Measurements from ENCODE around the gene S100A13. TPM values are rescaled to one million over a fixed set of nuclear protein-coding genes. Genes with fewer than 3 reads are reported as not detected.

Gene S100A13
- total RNA-seq, 1 donor from 2014 or later, result 87.4 TPM

GRCh38 chr1:153651771-153652170, 24.5 kb upstream of the S100A13 start:
- Histone ChIP-seq H3K4me2 (no peak overlapping the region), H3K4me1 (no peaks in the 10 kb centered on the region), H3K27me3 (no peaks in the 10 kb centered on the region), H3K79me2 (ENCODE audit: low read depth) (no peaks in the 10 kb centered on the region), H2AFZ (replicated peaks) (no peak overlapping the region), H3K9me3 (ENCODE audit: low read depth) (no peaks in the 10 kb centered on the region), H3K9ac (no peak overlapping the region), H4K20me1 (ENCODE audit: low read depth) (no peaks in the 10 kb centered on the region), H3K36me3 (no peaks in the 10 kb centered on the region), H3K4me3 (no peak overlapping the region), H3F3A (ENCODE audit: low read depth) (peaks cover 8% of the 10 kb centered on the region), H3K27ac (no peak overlapping the region)
- TF ChIP-seq CTCF (IDR thresholded peaks at IDR 0.05), result no peak
- TF ChIP-seq EZH2phosphoT487 (IDR thresholded peaks at IDR 0.05), result no peak
- TF ChIP-seq EZH2 (IDR thresholded peaks at IDR 0.05), result no peak
- Mint-ChIP-seq H3K4me1 (peaks cover 2% of the 10 kb centered on the region), H3K36me3 (peaks cover 7% of the 10 kb centered on the region), H3K27ac (no peak overlapping the region), H3K27me3 (ENCODE audit: insufficient read depth, low read depth) (peaks cover 13% of the 10 kb centered on the region), H3K9me3 (peaks cover 2% of the 10 kb centered on the region), H3K4me3 (no peak overlapping the region)
- DNase-seq (ENCODE audit: low spot score), result no peak

GRCh38 chr1:153649863-153650235, 22.5 kb upstream of the S100A13 start:
- Mint-ChIP-seq H3K36me3 (peaks cover 17% of the 10 kb centered on the region), H3K27ac (no peak overlapping the region), H3K9me3 (peaks cover 2% of the 10 kb centered on the region), H3K27me3 (ENCODE audit: insufficient read depth, low read depth) (peaks cover 15% of the 10 kb centered on the region), H3K4me1 (no peaks in the 10 kb centered on the region), H3K4me3 (peak overlapping the region; percentile 41)
- no peak for TF ChIP-seq CTCF (IDR thresholded peaks at IDR 0.05)
- no peak for TF ChIP-seq EZH2 (IDR thresholded peaks at IDR 0.05)
- no peak for TF ChIP-seq EZH2phosphoT487 (IDR thresholded peaks at IDR 0.05)
- no peaks in the 10 kb centered on the region for H4K20me1 ChIP-seq (ENCODE audit: low read depth)
- no peaks in the 10 kb centered on the region for H3K27me3 ChIP-seq
- no peak overlapping the region for H3K27ac ChIP-seq
- no peaks in the 10 kb centered on the region for H3K79me2 ChIP-seq (ENCODE audit: low read depth)
- H3K9me3 ChIP-seq (ENCODE audit: low read depth), result no peaks in the 10 kb centered on the region
- H3K4me1 ChIP-seq, result no peaks in the 10 kb centered on the region
- no peak overlapping the region for H3K4me3 ChIP-seq
- no peak overlapping the region for H2AFZ ChIP-seq (replicated peaks)
- H3F3A ChIP-seq (ENCODE audit: low read depth), result peaks cover 26% of the 10 kb centered on the region
- DNase-seq (ENCODE audit: low spot score), result no peak
- H3K9ac ChIP-seq, result no peak overlapping the region
- H3K36me3 ChIP-seq, result no peaks in the 10 kb centered on the region
- H3K4me2 ChIP-seq, result no peak overlapping the region

- Mint-ChIP-seq H3K4me3 (no peak overlapping the region), H3K36me3 (peaks cover 20% of the 10 kb centered on the region)
- H3K27ac ChIP-seq, result no peak overlapping the region
Observed at GRCh38 chr1:153649137-153649862, 22.0 kb upstream of the S100A13 start.

More at GRCh38 chr1:153649137-153649862, 22.0 kb upstream of the S100A13 start:
- H3K4me1 ChIP-seq, result no peaks in the 10 kb centered on the region
- no peak overlapping the region for H2AFZ ChIP-seq (replicated peaks)
- Mint-ChIP-seq H3K27ac (peak overlapping the region; percentile 58), H3K9me3 (peaks cover 2% of the 10 kb centered on the region), H3K4me1 (no peaks in the 10 kb centered on the region), H3K27me3 (ENCODE audit: insufficient read depth, low read depth) (peaks cover 15% of the 10 kb centered on the region)
- H3K79me2 ChIP-seq (ENCODE audit: low read depth), result no peaks in the 10 kb centered on the region
- no peaks in the 10 kb centered on the region for H3K27me3 ChIP-seq
- H4K20me1 ChIP-seq (ENCODE audit: low read depth), result peaks cover 1% of the 10 kb centered on the region
- H3K36me3 ChIP-seq, result peaks cover 4% of the 10 kb centered on the region
- no peak for DNase-seq (ENCODE audit: low spot score)
- no peak overlapping the region for H3K9ac ChIP-seq
- no peak overlapping the region for H3K4me3 ChIP-seq
- peaks cover 32% of the 10 kb centered on the region for H3F3A ChIP-seq (ENCODE audit: low read depth)
- H3K4me2 ChIP-seq, result no peak overlapping the region
- H3K9me3 ChIP-seq (ENCODE audit: low read depth), result no peaks in the 10 kb centered on the region
- TF ChIP-seq CTCF (IDR thresholded peaks at IDR 0.05) (no peak), EZH2phosphoT487 (IDR thresholded peaks at IDR 0.05) (no peak), EZH2 (IDR thresholded peaks at IDR 0.05) (no peak)
